ENCODE measurements around the gene DLEC1. TPM values are rescaled to one million over a fixed set of nuclear protein-coding genes. Genes with fewer than 3 reads are reported as not detected.

The DLEC1 gene
- total RNA-seq, 1 experiment from 2014 or later: not detected

DNA sequence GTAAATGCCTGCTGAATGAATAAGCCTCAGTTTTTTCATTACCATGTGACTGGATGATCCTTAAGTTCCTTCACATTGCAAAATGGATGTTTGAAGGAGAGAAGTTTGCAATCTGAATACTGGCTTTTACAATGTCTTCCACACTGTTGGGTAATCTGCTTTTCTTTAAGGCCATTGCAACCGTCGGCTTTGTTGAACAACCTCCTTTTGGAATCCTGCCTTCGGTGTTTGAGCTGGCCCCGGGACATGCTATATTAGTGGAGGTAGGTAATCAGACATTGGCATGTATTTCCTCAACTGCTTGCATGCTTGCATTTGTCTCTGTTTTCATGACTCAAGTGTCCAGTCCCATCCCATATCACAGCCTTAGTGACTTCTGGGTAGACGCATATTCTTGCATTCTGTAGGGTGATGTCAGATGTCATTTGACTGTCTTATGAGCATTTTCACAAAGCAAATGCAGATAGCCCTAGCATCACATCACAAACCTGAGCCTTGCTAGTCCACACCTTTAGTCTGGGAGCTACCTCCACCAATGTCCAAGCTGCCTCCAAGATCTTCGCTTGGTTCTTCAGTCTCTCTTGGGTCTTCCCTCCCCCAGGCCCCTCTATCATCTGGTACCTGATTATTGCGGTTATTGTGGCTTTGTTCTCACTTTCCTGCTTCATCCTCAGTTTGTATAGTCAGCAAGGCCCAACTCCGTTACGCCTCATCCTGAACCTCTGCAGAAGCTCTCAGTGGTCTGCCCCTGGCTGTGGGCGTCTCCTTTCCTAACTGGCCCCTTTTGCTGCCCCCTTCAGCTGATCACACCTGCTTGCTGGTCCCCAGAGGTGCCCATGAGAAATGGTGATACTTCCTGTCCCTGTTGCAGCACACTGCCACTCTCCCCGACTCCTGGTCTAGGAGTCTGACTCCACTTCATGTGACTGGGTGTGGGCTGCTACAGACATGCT is 49.4 kb downstream of the DLEC1 start:
- intact Hi-C loops (cut with micrococcal nuclease; ENCODE audit: unreplicated experiment): no loop called here
- no TSS peak for BruUV-seq (replicated peaks)

GRCh38 chr3:38089163-38089562 is 50.2 kb downstream of the DLEC1 start:
- ATAC-seq (no peak), DNase-seq (ENCODE audit: low read depth, low spot score) (no peak)
- Histone ChIP-seq H3K36me3 (ENCODE audit: control insufficient read depth, insufficient read depth, low read length) (no peaks in the 10 kb centered on the region), H3K4me1 (ENCODE audit: control insufficient read depth, insufficient read depth, low read length) (no peaks in the 10 kb centered on the region), H3K4me3 (ENCODE audit: low read depth in 2 of 2, low read length in 2 of 2) (no peak overlapping the region), H3K27me3 (ENCODE audit: control insufficient read depth, insufficient read depth, low read length) (no peaks in the 10 kb centered on the region; the same call in 1 of the 2 replicates), H3K27ac (ENCODE audit: low read length) (no peak overlapping the region), H3K9me3 (ENCODE audit: control insufficient read depth, insufficient read depth, low read depth, low read length) (no peaks in the 10 kb centered on the region)
- BruUV-seq (replicated peaks): no TSS peak
- in situ Hi-C loops (cut with HindIII; ENCODE audit: low pct_unique_long_range_greater_than_20kb, low sequenced_read_pairs) (no loop called here), intact Hi-C loops (cut with micrococcal nuclease; ENCODE audit: unreplicated experiment) (no loop called here)
- POLR2A ChIA-PET: no interaction called here
- TF ChIP-seq TCF7L2 (IDR thresholded peaks at IDR 0.05; ENCODE audit: low read depth, low read length) (no peak), SIN3A (IDR thresholded peaks at IDR 0.05; ENCODE audit: borderline replicate concordance, insufficient read depth, low read depth, low read length) (no peak)
- CTCF ChIA-PET: no interaction called here

More for the DNA sequence above, 49.4 kb downstream of the DLEC1 start:
- Histone ChIP-seq H3K9me3 (ENCODE audit: control insufficient read depth, insufficient read depth, low read depth, low read length) (no peaks in the 10 kb centered on the region), H3K36me3 (ENCODE audit: control insufficient read depth, insufficient read depth, low read length) (no peaks in the 10 kb centered on the region), H3K27me3 (ENCODE audit: control insufficient read depth, insufficient read depth, low read length) (no peaks in the 10 kb centered on the region; the same call in 1 of the 2 replicates), H3K4me3 (ENCODE audit: low read depth in 2 of 2, low read length in 2 of 2) (no peak overlapping the region), H3K4me1 (ENCODE audit: control insufficient read depth, insufficient read depth, low read length) (no peaks in the 10 kb centered on the region), H3K27ac (ENCODE audit: low read length) (no peak overlapping the region)
- DNase-seq (ENCODE audit: low read depth, low spot score) (no peak), ATAC-seq (no peak)
- CTCF ChIA-PET: no interaction called here
- POLR2A ChIA-PET: no interaction called here
- TF ChIP-seq, protein P1, sequence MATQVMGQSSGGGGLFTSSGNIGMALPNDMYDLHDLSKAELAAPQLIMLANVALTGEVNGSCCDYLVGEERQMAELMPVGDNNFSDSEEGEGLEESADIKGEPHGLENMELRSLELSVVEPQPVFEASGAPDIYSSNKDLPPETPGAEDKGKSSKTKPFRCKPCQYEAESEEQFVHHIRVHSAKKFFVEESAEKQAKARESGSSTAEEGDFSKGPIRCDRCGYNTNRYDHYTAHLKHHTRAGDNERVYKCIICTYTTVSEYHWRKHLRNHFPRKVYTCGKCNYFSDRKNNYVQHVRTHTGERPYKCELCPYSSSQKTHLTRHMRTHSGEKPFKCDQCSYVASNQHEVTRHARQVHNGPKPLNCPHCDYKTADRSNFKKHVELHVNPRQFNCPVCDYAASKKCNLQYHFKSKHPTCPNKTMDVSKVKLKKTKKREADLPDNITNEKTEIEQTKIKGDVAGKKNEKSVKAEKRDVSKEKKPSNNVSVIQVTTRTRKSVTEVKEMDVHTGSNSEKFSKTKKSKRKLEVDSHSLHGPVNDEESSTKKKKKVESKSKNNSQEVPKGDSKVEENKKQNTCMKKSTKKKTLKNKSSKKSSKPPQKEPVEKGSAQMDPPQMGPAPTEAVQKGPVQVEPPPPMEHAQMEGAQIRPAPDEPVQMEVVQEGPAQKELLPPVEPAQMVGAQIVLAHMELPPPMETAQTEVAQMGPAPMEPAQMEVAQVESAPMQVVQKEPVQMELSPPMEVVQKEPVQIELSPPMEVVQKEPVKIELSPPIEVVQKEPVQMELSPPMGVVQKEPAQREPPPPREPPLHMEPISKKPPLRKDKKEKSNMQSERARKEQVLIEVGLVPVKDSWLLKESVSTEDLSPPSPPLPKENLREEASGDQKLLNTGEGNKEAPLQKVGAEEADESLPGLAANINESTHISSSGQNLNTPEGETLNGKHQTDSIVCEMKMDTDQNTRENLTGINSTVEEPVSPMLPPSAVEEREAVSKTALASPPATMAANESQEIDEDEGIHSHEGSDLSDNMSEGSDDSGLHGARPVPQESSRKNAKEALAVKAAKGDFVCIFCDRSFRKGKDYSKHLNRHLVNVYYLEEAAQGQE (IDR thresholded peaks at IDR 0.05; ENCODE audit: insufficient read depth in 1 of 2, low read depth in 2 of 2, low read length in 1 of 2): no peak
- TF ChIP-seq TCF7L2 (IDR thresholded peaks at IDR 0.05; ENCODE audit: low read depth, low read length) (no peak), POLR2AphosphoS5 (IDR thresholded peaks at IDR 0.05; ENCODE audit: low read depth, low read length) (no peak), SIN3A (IDR thresholded peaks at IDR 0.05; ENCODE audit: borderline replicate concordance, insufficient read depth, low read depth, low read length) (no peak)
- TF ChIP-seq, protein P2, sequence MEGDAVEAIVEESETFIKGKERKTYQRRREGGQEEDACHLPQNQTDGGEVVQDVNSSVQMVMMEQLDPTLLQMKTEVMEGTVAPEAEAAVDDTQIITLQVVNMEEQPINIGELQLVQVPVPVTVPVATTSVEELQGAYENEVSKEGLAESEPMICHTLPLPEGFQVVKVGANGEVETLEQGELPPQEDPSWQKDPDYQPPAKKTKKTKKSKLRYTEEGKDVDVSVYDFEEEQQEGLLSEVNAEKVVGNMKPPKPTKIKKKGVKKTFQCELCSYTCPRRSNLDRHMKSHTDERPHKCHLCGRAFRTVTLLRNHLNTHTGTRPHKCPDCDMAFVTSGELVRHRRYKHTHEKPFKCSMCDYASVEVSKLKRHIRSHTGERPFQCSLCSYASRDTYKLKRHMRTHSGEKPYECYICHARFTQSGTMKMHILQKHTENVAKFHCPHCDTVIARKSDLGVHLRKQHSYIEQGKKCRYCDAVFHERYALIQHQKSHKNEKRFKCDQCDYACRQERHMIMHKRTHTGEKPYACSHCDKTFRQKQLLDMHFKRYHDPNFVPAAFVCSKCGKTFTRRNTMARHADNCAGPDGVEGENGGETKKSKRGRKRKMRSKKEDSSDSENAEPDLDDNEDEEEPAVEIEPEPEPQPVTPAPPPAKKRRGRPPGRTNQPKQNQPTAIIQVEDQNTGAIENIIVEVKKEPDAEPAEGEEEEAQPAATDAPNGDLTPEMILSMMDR (IDR thresholded peaks at IDR 0.05): no peak
- in situ Hi-C loops (cut with HindIII; ENCODE audit: low pct_unique_long_range_greater_than_20kb, low sequenced_read_pairs): no loop called here

DNA sequence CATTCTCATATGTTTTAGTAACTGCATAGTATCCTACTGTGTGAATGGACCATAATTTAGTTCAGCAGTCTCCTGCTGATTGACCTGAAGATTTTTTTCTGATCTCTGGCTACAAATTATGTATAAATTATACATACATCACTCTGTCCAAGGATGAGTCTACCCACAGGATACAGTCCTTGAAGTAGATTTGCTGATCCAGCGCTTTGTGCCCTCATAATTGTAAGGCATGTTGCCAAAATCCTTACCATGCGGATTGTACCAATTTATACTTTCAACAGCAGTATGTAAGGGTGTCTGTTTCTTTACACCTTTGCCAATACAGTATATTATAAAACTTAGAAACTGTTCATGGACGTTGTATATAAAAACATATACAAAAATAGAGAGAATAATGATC is 51.4 kb downstream of the DLEC1 start:
- Histone ChIP-seq H3K27ac (ENCODE audit: low read length) (no peak overlapping the region), H3K27me3 (ENCODE audit: control insufficient read depth, insufficient read depth, low read length) (no peaks in the 10 kb centered on the region; the same call in 1 of the 2 replicates), H3K4me1 (ENCODE audit: control insufficient read depth, insufficient read depth, low read length) (no peaks in the 10 kb centered on the region), H3K36me3 (ENCODE audit: control insufficient read depth, insufficient read depth, low read length) (no peaks in the 10 kb centered on the region), H3K4me3 (ENCODE audit: low read depth in 2 of 2, low read length in 2 of 2) (no peak overlapping the region), H3K9me3 (ENCODE audit: control insufficient read depth, insufficient read depth, low read depth, low read length) (no peaks in the 10 kb centered on the region)
- CTCF ChIA-PET: no interaction called here
- in situ Hi-C loops (cut with HindIII; ENCODE audit: low pct_unique_long_range_greater_than_20kb, low sequenced_read_pairs): no loop called here
- DNase-seq (ENCODE audit: low read depth, low spot score) (no peak), ATAC-seq (no peak)
- TF ChIP-seq, protein P1 (IDR thresholded peaks at IDR 0.05; ENCODE audit: insufficient read depth in 1 of 2, low read depth in 2 of 2, low read length in 1 of 2): no peak
- TF ChIP-seq, protein P2 (IDR thresholded peaks at IDR 0.05): no peak
- TF ChIP-seq TCF7L2 (IDR thresholded peaks at IDR 0.05; ENCODE audit: low read depth, low read length) (no peak), POLR2AphosphoS5 (IDR thresholded peaks at IDR 0.05; ENCODE audit: low read depth, low read length) (no peak), SIN3A (IDR thresholded peaks at IDR 0.05; ENCODE audit: borderline replicate concordance, insufficient read depth, low read depth, low read length) (no peak)
- no TSS peak for BruUV-seq (replicated peaks)
- intact Hi-C loops (cut with micrococcal nuclease; ENCODE audit: unreplicated experiment): no loop called here
- POLR2A ChIA-PET: no interaction called here
